ENCODE results near the gene TMEM186.
"Not testable (repeated sequence)": the region's sequence is repeated elsewhere in the genome, so short reads cannot be mapped to it uniquely, and the experiment has no call there.

TMEM186 gene

GRCh38 chr16:8777217-8777616, 20.2 kb downstream of the TMEM186 start:
- in situ Hi-C loops (cut with MboI; ENCODE audit: low sequenced_read_pairs), result loop anchor here (25.0 kb wide), 1 partner anchor 215 kb away; no protein-coding TSS in a partner anchor

DNA sequence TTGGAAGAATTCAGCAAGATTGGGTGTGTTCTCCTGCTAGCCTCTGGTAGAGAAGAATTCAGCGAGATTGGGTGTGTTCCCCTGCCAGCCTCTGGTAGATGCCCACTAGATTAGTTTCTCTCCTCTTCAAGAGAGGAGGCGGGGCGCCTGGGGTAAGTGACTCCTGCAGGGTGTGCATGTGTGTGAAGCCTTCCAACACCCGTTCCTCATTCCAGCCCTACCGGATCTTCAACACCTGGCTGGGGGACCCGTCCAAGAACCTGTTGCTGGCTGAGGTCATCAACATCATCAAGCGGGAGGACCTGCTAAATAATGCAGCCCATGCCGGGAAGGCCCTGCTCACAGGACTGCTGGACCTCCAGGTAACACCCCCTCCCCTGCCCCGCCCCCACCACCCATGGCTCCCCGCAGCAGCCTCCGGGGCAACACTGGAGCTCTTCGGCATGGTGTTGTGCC, 21.3 kb downstream of the TMEM186 start:
- in situ Hi-C loops (cut with MboI; ENCODE audit: low sequenced_read_pairs), result loop anchor here (25.0 kb wide), 1 partner anchor 214 kb away; no protein-coding TSS in a partner anchor

DNA sequence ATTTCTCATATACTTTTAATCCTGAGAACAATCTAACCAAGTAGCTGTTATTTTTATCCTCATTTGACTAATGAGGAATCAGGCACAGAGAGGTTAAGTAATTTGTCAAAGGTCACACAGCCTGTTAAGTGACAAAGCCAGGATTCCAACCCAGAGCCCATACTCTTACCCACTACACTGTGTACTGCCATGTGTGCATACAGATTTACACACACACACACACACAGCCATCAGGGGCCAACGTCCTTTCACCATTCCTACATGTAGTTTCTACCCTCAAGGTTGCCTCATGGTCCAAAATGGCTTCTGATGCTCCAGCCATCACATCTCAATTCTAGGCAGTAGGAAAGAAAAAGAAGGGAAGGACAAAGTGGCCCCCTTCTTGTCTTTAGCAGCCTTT, 22.1 kb downstream of the TMEM186 start:
- in situ Hi-C loops (cut with MboI; ENCODE audit: low sequenced_read_pairs), result loop anchor here (25.0 kb wide), 1 partner anchor 213 kb away; no protein-coding TSS in a partner anchor

GRCh38 chr16:8774208-8774607, 23.2 kb downstream of the TMEM186 start:
- in situ Hi-C loops (cut with MboI; ENCODE audit: low sequenced_read_pairs), result no loop called here

DNA sequence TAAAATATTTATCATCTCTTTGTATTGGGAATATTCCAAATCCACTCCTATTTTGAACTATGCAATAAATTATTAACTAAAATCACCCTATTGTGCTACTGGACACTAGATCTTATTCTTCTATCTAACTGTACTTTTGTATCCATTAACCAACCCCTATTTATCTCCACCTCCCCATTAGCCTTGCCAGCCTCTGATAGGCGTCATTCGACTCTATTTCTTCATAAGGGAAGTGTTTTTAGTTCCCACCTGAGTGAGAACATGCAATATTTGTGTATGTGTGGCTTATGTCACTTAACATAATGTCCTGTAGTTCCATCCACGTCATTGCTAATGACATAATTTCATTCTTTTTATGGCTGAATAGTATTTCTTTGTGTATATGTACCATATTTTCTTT, 23.9 kb downstream of the TMEM186 start:
- in situ Hi-C loops (cut with MboI; ENCODE audit: low sequenced_read_pairs), result no loop called here

DNA sequence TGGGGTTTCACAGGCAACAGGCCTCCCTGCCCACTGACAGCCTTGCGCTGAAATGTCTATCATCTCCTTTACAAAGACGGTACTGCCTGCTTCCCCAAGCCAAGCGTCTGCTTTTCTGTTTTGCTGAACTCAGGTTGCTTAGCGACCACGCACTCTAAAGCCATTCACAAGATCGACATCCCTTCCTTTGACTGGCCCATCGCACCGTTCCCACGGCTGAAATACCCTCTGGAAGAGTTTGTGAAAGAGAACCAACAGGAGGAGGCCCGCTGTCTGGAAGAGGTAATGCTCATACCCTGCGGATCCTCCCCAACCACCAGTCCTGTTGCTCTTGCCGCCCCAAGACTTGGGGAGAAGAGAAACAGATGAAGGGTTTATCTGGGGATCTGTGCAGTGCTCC, 28.7 kb downstream of the TMEM186 start:
- in situ Hi-C loops (cut with MboI; ENCODE audit: low sequenced_read_pairs), result no loop called here

DNA sequence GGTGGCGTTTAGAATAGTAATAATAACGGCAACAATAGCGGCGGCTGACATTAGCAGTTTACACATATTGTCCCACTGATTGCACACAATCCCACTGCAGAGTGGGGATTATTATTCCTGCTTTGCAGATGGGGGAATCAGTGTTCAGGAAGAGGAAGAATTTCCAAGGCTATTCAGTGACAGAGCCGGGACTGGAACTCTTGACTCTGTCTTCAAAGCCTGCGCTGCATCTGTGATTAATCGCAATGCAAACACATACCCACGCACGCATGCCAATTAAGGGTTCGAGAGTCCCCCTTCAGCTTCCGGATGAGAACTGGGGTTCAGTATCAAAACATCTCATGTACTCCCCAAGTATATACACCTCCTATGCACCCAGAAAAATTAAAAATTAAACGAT, 29.2 kb downstream of the TMEM186 start:
- in situ Hi-C loops (cut with MboI; ENCODE audit: low sequenced_read_pairs), result no loop called here

- in situ Hi-C loops (cut with MboI; ENCODE audit: low sequenced_read_pairs), result no loop called here
These were observed 30.3 kb downstream of the TMEM186 start for GRCh38 chr16:8767176-8767575.

GRCh38 chr16:8764525-8765250, 32.8 kb downstream of the TMEM186 start:
- in situ Hi-C loops (cut with MboI; ENCODE audit: low sequenced_read_pairs), result no loop called here

DNA sequence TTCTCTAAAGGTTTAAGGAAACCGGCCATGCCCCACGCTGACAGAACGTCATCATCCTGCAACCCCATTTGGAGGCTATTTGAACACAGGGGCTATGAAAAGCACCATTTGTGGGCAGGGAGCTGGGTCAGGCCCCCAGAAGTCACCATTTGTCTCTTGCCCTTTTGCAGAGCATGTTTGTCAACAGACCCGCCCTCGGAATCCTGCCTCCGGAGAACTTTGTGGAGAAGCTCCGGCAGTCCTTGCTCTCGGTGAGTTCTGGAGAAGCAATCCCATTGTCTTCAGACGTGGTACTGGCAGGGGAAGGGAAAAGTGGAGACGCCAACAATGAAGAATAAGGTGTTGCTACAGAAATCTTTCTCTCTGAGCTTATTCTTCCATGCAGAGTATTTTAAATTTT, 33.5 kb downstream of the TMEM186 start:
- in situ Hi-C loops (cut with MboI; ENCODE audit: low sequenced_read_pairs), result no loop called here

- in situ Hi-C loops (cut with MboI; ENCODE audit: low sequenced_read_pairs), result no loop called here
These were observed 34.4 kb downstream of the TMEM186 start for GRCh38 chr16:8763083-8763482.

GRCh38 chr16:8762254-8762653, 35.2 kb downstream of the TMEM186 start:
- in situ Hi-C loops (cut with MboI; ENCODE audit: low sequenced_read_pairs), result no loop called here

- in situ Hi-C loops (cut with MboI; ENCODE audit: low sequenced_read_pairs), result no loop called here
These were observed 36.4 kb downstream of the TMEM186 start for GRCh38 chr16:8761078-8761477.

- in situ Hi-C loops (cut with MboI; ENCODE audit: low sequenced_read_pairs), result no loop called here
These were observed 37.4 kb downstream of the TMEM186 start for GRCh38 chr16:8760021-8760420.

GRCh38 chr16:8758022-8758421, 39.4 kb downstream of the TMEM186 start:
- in situ Hi-C loops (cut with MboI; ENCODE audit: low sequenced_read_pairs), result no loop called here

- in situ Hi-C loops (cut with MboI; ENCODE audit: low sequenced_read_pairs), result no loop called here
These were observed 40.7 kb downstream of the TMEM186 start for GRCh38 chr16:8756755-8757154.

DNA sequence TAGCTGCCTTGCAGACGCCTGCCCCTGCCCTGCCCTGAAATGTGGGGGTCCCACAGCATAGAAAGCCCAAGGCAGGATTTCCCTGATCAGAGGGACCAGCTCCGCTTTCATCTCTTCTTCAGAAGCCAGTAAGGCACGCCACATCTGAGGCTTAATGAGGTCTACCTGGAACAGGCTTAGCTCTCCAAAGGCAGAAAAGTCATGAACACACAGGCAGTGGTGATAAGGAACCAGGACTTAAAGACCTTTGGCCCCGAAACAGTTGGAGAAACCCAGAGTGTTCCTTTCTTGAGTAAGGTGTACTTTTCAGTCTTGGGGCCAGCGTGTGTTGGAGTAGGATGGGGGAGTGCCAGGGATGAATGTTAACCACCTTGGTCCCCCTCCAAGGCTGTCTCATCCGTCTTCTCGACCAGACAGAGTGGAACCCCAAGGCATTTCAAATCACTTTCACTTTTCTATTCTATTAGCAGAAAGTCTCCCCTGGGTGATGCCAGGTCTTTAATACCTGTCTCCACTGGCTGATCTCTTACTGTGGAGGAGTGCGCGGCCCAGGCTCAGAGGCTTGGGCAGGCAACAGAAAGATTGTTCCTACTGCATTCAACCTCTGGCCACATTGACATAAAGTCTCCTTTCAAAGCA, 43.9 kb downstream of the TMEM186 start:
- in situ Hi-C loops (cut with MboI; ENCODE audit: low sequenced_read_pairs), result no loop called here

DNA sequence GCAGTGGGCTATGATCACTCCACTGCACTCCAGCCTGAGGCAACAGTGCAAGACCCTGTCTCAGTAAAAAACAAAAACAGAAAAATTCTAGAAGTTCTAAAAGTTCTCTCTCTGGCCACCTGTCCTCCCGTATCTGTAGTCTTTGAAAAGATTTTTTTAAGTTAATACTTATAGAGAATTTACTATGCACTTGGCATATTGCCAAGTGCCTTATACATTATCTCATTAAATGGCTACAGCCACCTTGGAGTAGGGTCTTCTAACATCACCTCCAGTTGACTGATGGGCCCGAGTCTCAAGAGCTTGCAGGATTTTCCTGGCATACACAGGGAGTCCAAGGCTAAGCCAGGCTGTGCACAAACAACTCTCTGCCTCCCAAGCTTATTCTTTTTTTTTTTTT, 44.7 kb downstream of the TMEM186 start:
- in situ Hi-C loops (cut with MboI; ENCODE audit: low sequenced_read_pairs), result no loop called here

GRCh38 chr16:8751481-8752311, 45.7 kb downstream of the TMEM186 start:
- in situ Hi-C loops (cut with MboI; ENCODE audit: low sequenced_read_pairs), result no loop called here

DNA sequence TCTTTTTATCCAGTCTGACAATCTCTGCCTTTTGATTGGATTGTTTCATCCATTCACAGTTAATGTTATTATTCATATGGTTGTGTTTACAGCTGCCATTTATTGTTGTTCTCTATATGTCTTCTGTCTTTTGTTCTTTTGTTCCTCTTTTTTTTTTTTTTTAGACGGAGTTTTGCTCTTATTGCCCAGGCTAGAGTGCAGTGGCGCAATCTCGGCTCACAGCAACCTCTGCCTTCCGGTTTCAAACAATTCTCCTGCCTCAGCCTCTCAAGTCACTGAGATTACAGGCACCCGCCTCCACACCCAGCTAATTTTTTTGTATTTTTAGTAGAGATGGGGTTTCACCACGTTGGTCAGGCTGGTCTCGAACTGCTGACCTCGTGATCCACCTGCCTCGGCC, 48.5 kb downstream of the TMEM186 start:
- in situ Hi-C loops (cut with MboI; ENCODE audit: low sequenced_read_pairs), result not testable (repeated sequence)

All from HL-60/S4 treated with phorbol 12-myristate 13-acetate at 8.2 ng/mL for 4 days and 3 days (cell line).